ENCODE measurements around the gene BUB1B. TPM values are rescaled to one million over a fixed set of nuclear protein-coding genes. Genes with fewer than 3 reads are reported as not detected.

Gene BUB1B
- total RNA-seq, 1 donor from 2014 or later, result 11.9 TPM

- Mint-ChIP-seq H3K4me3 (ENCODE audit: unreplicated experiment) (no peak overlapping the region), H3K9me3 (ENCODE audit: unreplicated experiment) (no peaks in the 10 kb centered on the region), H3K27me3 (ENCODE audit: unreplicated experiment) (peaks cover 22% of the 10 kb centered on the region), H3K4me1 (ENCODE audit: unreplicated experiment) (peaks cover 3% of the 10 kb centered on the region), H3K36me3 (ENCODE audit: low read depth, unreplicated experiment) (peaks cover 6% of the 10 kb centered on the region), H3K27ac (ENCODE audit: unreplicated experiment) (no peak overlapping the region)
- TF ChIP-seq CTCF (IDR thresholded peaks at IDR 0.05; ENCODE audit: unreplicated experiment), result no peak
- DNase-seq (ENCODE audit: low spot score), result no peak
Measured at GRCh38 chr15:40252141-40252437, 91.2 kb downstream of the BUB1B start.

GRCh38 chr15:40252438-40253166 is 91.7 kb downstream of the BUB1B start:
- H3K27ac Mint-ChIP-seq (ENCODE audit: unreplicated experiment), result no peak overlapping the region

GRCh38 chr15:40253167-40253790 is 92.4 kb downstream of the BUB1B start:
- Mint-ChIP-seq H3K27me3 (ENCODE audit: unreplicated experiment) (peaks cover 22% of the 10 kb centered on the region), H3K27ac (ENCODE audit: unreplicated experiment) (no peak overlapping the region), H3K4me1 (ENCODE audit: unreplicated experiment) (peaks cover 3% of the 10 kb centered on the region), H3K36me3 (ENCODE audit: low read depth, unreplicated experiment) (peaks cover 6% of the 10 kb centered on the region), H3K4me3 (ENCODE audit: unreplicated experiment) (peak overlapping the region; percentile 69), H3K9me3 (ENCODE audit: unreplicated experiment) (no peaks in the 10 kb centered on the region)
- TF ChIP-seq CTCF (IDR thresholded peaks at IDR 0.05; ENCODE audit: unreplicated experiment), result no peak
- DNase-seq (ENCODE audit: low spot score), result no peak

More at GRCh38 chr15:40252438-40253166, 91.7 kb downstream of the BUB1B start:
- no peak for DNase-seq (ENCODE audit: low spot score)
- Mint-ChIP-seq H3K27me3 (ENCODE audit: unreplicated experiment) (peaks cover 22% of the 10 kb centered on the region), H3K36me3 (ENCODE audit: low read depth, unreplicated experiment) (peaks cover 6% of the 10 kb centered on the region), H3K9me3 (ENCODE audit: unreplicated experiment) (no peaks in the 10 kb centered on the region), H3K4me3 (ENCODE audit: unreplicated experiment) (peak overlapping the region; percentile 69), H3K4me1 (ENCODE audit: unreplicated experiment) (peaks cover 3% of the 10 kb centered on the region)
- no peak for TF ChIP-seq CTCF (IDR thresholded peaks at IDR 0.05; ENCODE audit: unreplicated experiment)

GRCh38 chr15:40254452-40254851 is 93.6 kb downstream of the BUB1B start:
- Mint-ChIP-seq H3K9me3 (ENCODE audit: unreplicated experiment) (no peaks in the 10 kb centered on the region), H3K27me3 (ENCODE audit: unreplicated experiment) (peaks cover 22% of the 10 kb centered on the region), H3K36me3 (ENCODE audit: low read depth, unreplicated experiment) (peaks cover 6% of the 10 kb centered on the region), H3K4me1 (ENCODE audit: unreplicated experiment) (peaks cover 9% of the 10 kb centered on the region), H3K27ac (ENCODE audit: unreplicated experiment) (no peak overlapping the region), H3K4me3 (ENCODE audit: unreplicated experiment) (no peak overlapping the region)
- no peak for DNase-seq (ENCODE audit: low spot score)
- TF ChIP-seq CTCF (IDR thresholded peaks at IDR 0.05; ENCODE audit: unreplicated experiment), result no peak

- no peaks in the 10 kb centered on the region for H3K9me3 Mint-ChIP-seq (ENCODE audit: unreplicated experiment)
- no peak overlapping the region for H3K27ac Mint-ChIP-seq (ENCODE audit: unreplicated experiment)
- DNase-seq (ENCODE audit: low spot score), result no peak
- H3K4me1 Mint-ChIP-seq (ENCODE audit: unreplicated experiment), result peaks cover 9% of the 10 kb centered on the region
- H3K27me3 Mint-ChIP-seq (ENCODE audit: unreplicated experiment), result peaks cover 22% of the 10 kb centered on the region
- H3K36me3 Mint-ChIP-seq (ENCODE audit: low read depth, unreplicated experiment), result peaks cover 6% of the 10 kb centered on the region
- H3K4me3 Mint-ChIP-seq (ENCODE audit: unreplicated experiment), result no peak overlapping the region
- no peak for TF ChIP-seq CTCF (IDR thresholded peaks at IDR 0.05; ENCODE audit: unreplicated experiment)
Measured at GRCh38 chr15:40255033-40255432, 94.2 kb downstream of the BUB1B start.

Measured in endothelial cell (in vitro differentiated cells).